OCI-LY1 (cell line): ENCODE results near the gene MRC2.

ENCODE experiments used
- EZH2 ChIP-seq: fragments of 200-600 bp; sonication (generic), shearing (Covaris generic); IDR thresholded peaks from 2 replicates; pipeline ENCODE4 v1.8.0; 2017; ENCODE audit warnings: borderline replicate concordance, mixed run types, mild to moderate bottlenecking, antibody characterized with exemption, low read length, moderate library complexity, mixed read lengths
- TF ChIP-seq, protein P1 (sequence below): fragments of 200-600 bp; sonication (generic), shearing (Covaris generic); IDR thresholded peaks from 2 replicates; pipeline ENCODE4 v1.5.1; 2017; ENCODE audit warnings: mild to moderate bottlenecking, antibody characterized with exemption, low read length, moderate library complexity, mixed read lengths

DNA sequence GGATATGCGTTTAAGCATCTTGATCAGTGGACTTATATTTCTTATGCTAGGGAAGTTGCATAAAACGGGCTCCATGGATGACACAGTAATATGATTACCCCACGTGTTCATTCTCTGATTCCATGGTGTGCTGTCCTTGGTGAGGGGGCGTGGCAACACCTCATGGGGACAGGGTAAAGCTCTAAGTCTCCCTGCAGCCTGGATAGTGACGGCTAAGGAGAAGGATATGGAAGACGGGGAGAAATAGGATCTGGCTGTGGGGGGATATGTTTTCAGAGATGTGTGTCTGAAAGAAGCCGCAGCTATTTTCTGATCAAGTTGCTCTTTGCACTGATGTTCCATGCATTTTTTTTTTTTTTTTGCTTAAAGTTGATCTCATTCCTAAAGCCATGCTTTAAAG is 96.4 kb downstream of the MRC2 start:
- TF ChIP-seq EZH2 = no peak
- TF ChIP-seq, protein P1, sequence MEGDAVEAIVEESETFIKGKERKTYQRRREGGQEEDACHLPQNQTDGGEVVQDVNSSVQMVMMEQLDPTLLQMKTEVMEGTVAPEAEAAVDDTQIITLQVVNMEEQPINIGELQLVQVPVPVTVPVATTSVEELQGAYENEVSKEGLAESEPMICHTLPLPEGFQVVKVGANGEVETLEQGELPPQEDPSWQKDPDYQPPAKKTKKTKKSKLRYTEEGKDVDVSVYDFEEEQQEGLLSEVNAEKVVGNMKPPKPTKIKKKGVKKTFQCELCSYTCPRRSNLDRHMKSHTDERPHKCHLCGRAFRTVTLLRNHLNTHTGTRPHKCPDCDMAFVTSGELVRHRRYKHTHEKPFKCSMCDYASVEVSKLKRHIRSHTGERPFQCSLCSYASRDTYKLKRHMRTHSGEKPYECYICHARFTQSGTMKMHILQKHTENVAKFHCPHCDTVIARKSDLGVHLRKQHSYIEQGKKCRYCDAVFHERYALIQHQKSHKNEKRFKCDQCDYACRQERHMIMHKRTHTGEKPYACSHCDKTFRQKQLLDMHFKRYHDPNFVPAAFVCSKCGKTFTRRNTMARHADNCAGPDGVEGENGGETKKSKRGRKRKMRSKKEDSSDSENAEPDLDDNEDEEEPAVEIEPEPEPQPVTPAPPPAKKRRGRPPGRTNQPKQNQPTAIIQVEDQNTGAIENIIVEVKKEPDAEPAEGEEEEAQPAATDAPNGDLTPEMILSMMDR = no peak
